ENCODE data around the gene CCL3.
"Not testable (repeated sequence)": the region's sequence is repeated elsewhere in the genome, so short reads cannot be mapped to it uniquely, and the experiment has no call there.

The CCL3 gene

GRCh38 chr17:36087897-36088572, 1.9 kb downstream of the CCL3 start:
- not testable (repeated sequence) for DNase-seq (ENCODE audit: low read depth in 2 of 3, low spot score in 2 of 3)

DNA sequence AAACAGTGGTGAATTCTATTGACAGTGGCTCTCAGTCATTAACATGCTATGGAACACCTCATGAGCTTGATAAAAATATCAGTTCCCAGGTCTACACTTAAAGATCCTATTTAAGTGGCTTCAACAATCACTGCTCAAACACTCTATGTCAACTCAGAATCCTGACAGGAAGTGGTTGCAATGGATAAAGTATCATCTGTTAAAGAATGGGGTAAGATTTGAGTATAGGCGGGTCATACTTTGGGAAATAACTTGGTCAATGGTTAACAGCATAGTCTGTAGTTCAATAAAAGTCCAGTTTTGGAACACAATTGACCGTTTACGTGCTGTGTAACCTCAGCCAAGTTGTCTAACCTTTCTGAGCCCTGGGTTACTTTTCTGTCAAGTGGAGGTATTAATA, 2.5 kb downstream of the CCL3 start:
- not testable (repeated sequence) for DNase-seq (ENCODE audit: low read depth in 2 of 3, low spot score in 2 of 3)

DNA sequence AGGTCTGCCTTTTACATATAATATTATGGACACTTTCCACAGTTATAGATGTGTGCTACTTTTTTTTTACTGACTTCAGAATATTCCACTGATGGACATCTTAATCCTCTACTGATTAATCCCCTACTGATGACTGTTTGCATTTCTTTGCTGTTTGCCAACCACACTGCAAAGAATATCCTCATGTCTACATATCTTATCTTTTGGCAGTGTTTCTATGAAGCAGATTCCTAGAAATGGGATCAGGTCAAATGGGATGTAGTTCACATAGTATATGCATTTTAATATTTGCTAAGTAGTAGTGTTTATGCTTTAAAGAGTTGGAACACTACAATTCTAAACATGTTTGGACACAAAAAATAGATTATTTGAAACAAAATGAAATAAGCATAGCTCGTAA, 3.2 kb downstream of the CCL3 start:
- no peak for DNase-seq (ENCODE audit: low read depth in 2 of 3, low spot score in 2 of 3)

GRCh38 chr17:36085765-36086164, 4.2 kb downstream of the CCL3 start:
- no peak for DNase-seq (ENCODE audit: low read depth in 2 of 3, low spot score in 2 of 3)

GRCh38 chr17:36083691-36084090, 6.3 kb downstream of the CCL3 start:
- not testable (repeated sequence) for DNase-seq (ENCODE audit: low read depth in 2 of 3, low spot score in 2 of 3)

DNA sequence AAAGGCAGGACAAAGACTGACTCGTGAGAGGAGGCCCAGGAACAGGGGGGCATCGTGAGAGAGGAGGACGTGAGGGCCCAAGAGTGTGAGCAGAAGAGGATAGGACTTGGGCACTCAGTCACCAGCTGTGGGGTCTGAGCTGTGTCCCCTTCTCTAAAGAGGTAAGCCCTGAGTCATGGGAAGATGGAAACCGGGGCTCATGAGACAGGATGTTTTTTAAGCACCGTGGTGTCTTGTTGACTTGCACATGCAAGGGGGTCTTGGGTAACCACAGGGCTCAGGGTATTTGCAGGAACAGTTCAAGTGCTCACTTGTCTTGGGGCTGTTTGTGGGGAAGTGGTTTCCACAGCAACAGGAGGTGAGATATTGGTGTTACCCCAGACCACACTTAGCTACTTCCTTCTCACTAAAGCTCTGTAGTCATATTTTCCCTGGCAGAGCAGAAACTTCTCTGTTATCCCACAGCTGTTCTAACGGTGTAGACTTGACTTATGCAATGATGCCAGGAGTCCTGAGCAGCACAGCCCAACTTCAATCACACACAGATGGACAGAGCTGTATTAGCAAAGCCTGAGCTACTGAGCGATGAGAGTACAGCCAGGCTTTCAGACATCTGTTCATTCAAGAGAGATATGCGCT, 7.3 kb downstream of the CCL3 start:
- DNase-seq (ENCODE audit: low read depth in 2 of 3, low spot score in 2 of 3): peak in 1 of 3 experiments; percentile 44

GRCh38 chr17:36081681-36082471, 8.1 kb downstream of the CCL3 start:
- DNase-seq (ENCODE audit: low read depth in 2 of 3, low spot score in 2 of 3): not testable (repeated sequence)

DNA sequence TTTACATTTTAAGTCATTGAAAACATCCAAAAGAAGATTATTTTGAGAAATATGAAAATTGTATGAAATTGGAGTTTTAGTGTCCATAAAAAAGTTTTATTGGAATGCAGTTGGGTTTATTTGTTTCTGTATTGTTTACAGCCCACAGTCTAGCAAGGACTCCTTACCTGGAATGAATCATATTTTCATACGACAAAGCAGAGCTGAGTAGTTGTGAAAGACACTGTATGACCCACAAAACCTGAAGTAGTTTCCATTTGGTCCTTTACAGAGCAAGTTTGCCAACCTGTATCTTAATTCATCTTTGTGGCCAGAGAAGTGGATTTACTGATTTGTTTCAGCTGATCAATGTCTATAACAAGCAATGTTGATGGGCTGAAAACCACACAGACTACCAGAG, 15.6 kb downstream of the CCL3 start:
- no peak for DNase-seq (ENCODE audit: low read depth in 2 of 3, low spot score in 2 of 3)

DNA sequence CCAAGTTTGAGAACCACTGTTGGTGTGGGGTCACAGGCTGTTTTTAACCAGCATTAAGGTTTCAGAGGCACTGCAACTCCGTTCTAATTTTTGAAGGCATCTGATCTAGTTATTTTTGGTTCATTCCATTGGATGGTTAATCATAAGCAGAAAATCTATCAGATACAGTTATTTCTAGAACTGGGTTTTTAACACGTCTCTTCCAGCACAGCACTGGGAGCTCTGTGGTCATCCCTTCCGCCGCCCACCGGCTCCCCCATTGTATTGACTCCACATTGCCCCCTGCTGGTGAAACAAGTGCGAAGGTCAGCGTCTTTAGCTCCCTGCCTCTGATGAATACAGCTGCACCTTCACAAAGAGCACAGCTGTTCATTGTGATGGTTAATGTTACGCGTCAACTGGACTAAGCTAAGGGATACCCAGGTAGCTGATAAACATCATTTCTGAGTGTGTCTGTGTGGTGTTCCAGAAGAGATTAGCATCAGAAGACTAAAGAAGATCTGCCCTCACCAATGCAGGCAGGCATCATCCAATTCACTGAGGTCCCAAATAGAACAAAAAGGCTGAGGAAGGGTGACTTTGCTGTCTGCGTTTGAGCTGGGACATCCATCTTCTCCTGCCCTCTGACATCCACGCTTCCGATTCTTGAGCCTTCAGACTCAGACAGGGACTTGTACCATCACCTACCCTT, 17.4 kb downstream of the CCL3 start:
- DNase-seq (ENCODE audit: low read depth in 2 of 3, low spot score in 2 of 3): peak; percentile 65 to 82 (median 69)

GRCh38 chr17:36071751-36072150, 18.2 kb downstream of the CCL3 start:
- DNase-seq (ENCODE audit: low read depth in 2 of 3, low spot score in 2 of 3): no peak

GRCh38 chr17:36070427-36070826, 19.5 kb downstream of the CCL3 start:
- no peak for DNase-seq (ENCODE audit: low read depth in 2 of 3, low spot score in 2 of 3)

DNA sequence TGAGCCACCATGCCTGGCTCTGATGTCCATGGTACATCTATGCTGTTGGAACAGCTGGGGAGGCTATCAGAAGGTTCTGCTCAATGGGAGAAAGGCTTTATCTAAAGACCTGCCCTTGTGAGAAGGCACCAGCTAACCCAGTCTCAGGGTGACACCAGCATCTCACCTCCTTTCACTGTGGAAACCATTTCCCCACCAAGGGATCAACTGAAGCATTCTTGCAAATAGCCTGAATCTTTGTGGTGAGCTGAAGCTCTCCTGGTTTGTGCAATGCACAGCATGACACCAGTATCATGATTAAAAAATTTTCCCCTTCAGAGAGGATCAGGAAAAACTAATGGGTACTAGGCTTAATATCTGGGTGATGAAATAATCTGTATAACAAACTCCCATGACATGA, 20.8 kb downstream of the CCL3 start:
- no peak for DNase-seq (ENCODE audit: low read depth in 2 of 3, low spot score in 2 of 3)

GRCh38 chr17:36068524-36068923, 21.4 kb downstream of the CCL3 start:
- DNase-seq (ENCODE audit: low read depth in 2 of 3, low spot score in 2 of 3): no peak

DNA sequence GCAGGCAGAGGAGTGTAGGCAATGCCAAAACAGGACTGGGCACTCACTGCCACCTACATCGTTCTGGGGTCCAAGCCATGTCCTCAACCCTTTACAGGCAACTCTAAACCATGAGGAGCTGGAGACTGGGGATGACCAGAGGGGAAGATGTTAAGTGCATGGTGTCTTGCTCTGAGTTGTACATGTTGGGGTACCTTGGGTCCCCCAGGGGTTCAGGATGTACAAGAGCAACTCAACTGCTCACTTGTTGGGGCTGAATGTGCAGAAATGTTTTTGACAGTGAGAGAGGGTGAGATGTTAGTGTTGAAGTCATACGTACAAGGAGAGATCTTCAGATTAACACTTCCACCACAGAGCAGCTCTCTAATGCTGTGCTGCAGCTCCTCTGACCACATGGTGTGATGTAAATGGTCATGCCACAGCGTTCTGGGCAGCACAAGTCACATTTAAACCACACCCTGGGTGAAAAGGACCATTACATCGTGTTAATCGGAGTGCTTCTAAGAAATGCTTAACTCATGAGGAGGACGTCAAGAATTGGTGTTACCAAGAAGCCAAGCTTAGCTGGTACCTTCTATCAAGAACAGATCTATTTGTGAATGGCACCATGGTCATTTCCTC, 23.5 kb downstream of the CCL3 start:
- DNase-seq (ENCODE audit: low read depth in 2 of 3, low spot score in 2 of 3): no peak

DNA sequence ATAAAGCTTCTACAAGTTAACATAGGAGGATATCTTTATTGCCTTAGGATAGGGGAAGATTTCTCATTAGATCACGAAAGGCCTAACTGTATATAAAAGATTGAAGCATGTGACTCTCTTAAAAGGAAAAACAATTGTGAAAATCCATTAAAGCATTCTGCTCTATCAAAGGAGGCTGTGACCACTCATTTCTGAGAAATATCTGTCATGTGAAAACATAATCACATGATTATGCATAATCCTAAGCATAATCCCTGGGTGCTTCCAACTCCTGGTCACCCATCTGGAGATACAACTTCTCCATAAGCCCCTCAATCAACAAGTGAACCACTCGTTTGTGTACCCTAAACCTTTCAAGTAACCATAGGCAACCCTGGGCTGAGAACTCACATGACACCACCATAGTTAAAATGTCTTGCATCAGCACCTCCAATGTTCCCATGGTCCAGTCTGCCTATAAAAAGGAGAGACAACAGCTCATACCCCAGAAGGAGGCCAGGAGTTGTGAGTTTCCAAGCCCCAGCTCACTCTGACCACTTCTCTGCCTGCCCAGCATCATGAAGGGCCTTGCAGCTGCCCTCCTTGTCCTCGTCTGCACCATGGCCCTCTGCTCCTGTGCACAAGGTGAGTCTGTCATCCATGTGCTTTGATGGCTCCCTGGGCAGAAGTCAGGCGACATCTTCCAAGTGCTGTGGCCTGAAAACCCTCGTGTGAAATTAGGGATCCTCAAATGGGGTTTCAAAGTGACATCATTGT, 26.0 kb downstream of the CCL3 start, which contains the start of gene CCL18:
Gene CCL18 (plus strand): TSS at position 487 of the 756 bp plus-strand sequence. CDS start 71 bp downstream, at position 558.
- DNase-seq (ENCODE audit: low read depth in 2 of 3, low spot score in 2 of 3): no peak

DNA sequence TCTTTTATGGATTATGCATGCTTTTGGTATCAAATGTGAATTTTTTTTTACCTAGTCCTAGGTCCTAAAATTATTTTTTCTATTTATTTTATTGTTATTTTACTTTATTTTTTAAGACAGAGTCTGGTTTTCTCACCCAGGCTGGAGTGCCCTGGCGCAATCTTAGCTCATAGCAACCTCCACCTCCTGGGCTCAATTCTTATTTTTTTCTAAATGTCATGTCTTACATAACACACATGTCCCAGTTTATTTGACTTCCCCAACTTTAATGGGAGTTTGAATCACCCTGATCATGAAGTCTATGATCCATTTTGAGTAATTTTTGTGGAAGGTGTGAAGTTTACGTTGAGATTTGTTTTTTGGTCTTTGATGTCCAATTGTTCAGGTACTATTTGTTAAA, 29.1 kb downstream of the CCL3 start:
- no peak for DNase-seq (ENCODE audit: low read depth in 2 of 3, low spot score in 2 of 3)

DNA sequence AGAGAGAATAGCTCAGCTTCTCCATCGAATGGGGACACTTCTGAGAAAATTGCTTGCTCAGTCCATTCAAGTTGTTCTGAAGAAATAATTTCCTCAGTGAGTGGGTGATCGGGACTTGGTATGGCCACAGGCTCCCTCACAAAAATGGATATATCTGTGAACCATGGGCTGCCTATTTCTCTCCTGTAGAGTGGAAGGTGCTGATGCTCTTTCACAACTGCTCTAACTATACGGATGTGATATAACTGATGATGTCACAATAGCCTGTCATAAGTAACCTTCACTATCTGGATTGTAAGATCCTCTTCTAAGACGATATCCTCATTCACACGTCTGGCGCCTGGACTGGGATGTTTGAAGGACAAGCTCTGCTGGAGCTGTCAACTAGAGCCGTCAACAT, 30.5 kb downstream of the CCL3 start:
- DNase-seq (ENCODE audit: low read depth in 2 of 3, low spot score in 2 of 3): no peak

GRCh38 chr17:36057911-36058310, 32.0 kb downstream of the CCL3 start:
- no peak for DNase-seq (ENCODE audit: low read depth in 2 of 3, low spot score in 2 of 3)

GRCh38 chr17:36055921-36056520, 33.9 kb downstream of the CCL3 start:
- no peak for DNase-seq (ENCODE audit: low read depth in 2 of 3, low spot score in 2 of 3)

DNA sequence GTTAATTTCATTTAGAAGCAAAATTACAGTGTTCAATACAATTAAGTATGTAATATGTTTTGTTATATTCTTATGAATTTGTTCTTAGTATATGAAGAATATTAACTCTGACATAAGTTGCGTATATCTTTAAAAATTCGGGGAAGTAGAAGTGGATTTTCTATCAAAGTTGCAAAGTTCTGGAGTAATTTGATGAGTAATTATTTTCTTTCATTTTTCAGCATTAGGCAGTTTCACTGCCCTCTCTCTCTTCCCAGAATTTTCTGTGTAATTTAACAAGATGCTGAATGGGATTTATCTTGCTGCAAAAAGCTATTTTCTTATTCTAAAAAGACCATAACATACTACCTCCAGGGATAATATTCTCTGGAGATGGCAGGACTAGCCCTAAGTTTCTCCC, 34.8 kb downstream of the CCL3 start:
- no peak for DNase-seq (ENCODE audit: low read depth in 2 of 3, low spot score in 2 of 3)

All from activated CD8-positive, alpha-beta memory T cell treated with anti-CD3 and anti-CD28 coated beads for 48 hours (primary cell).